Karpas-422 (cell line): ENCODE results near the gene ZNF514. TPM values are rescaled to one million over a fixed set of nuclear protein-coding genes. Genes with fewer than 3 reads are reported as not detected.
A peak's percentile ranks its signal among the peaks of the same experiment; 100 is the strongest.

ENCODE experiments used
- DNase-seq: peaks from one replicate; pipeline ENCODE4 v3.0.0-alpha.2; 2015
- H2AFZ ChIP-seq: fragments of 200-600 bp; sonication (generic); 2 replicates; pipeline ENCODE4 v1.6.1; 2014; ENCODE audit warnings: antibody characterized with exemption, low read length, mixed read lengths
- H3K27ac ChIP-seq: fragments of 200-600 bp; sonication (generic); 2 replicates; pipeline ENCODE4 v1.5.1; 2014; ENCODE audit warnings: mild to moderate bottlenecking, low read length, moderate library complexity
- H3K27me3 ChIP-seq: fragments of 200-600 bp; sonication (generic); 2 replicates; pipeline ENCODE4 v1.6.1; 2014; ENCODE audit warnings: low read length, mixed read lengths
- H3K36me3 ChIP-seq: fragments of 200-600 bp; sonication (generic); 2 replicates; pipeline ENCODE4 v1.6.1; 2014; ENCODE audit warnings: low read length, mixed read lengths; ENCODE audit not compliant: insufficient read depth
- H3K4me1 ChIP-seq: fragments of 200-600 bp; sonication (generic); 2 replicates; pipeline ENCODE4 v1.6.1; 2014; ENCODE audit warnings: mild to moderate bottlenecking, low read length, mixed read lengths
- H3K4me2 ChIP-seq: fragments of 200-600 bp; sonication (generic); 2 replicates; pipeline ENCODE4 v1.6.1; 2014; ENCODE audit warnings: low read length, low read depth, mild to moderate bottlenecking; ENCODE audit not compliant: poor library complexity, severe bottlenecking
- H3K4me3 ChIP-seq: fragments of 200-600 bp; sonication (generic); 2 replicates; pipeline ENCODE4 v1.5.1; 2014; ENCODE audit warnings: mild to moderate bottlenecking, antibody characterized with exemption, low read length, mixed read lengths
- H3K79me2 ChIP-seq: fragments of 200-600 bp; sonication (generic); 2 replicates; pipeline ENCODE4 v1.6.1; 2014; ENCODE audit warnings: mild to moderate bottlenecking, low read length, mixed read lengths
- H3K9ac ChIP-seq: fragments of 200-600 bp; sonication (generic); 2 replicates; pipeline ENCODE4 v1.6.0; 2014; ENCODE audit warnings: low read length
- H3K9me2 ChIP-seq: fragments of 200-600 bp; sonication (generic), shearing (Covaris generic); replicated peaks from 2 replicates; pipeline ENCODE4 v1.6.0; 2014; ENCODE audit warnings: mild to moderate bottlenecking, low read length, moderate library complexity; ENCODE audit not compliant: insufficient read depth
- H3K9me3 ChIP-seq: fragments of 300-700, 200-600 bp; sonication (generic); 2 replicates; pipeline ENCODE4 v1.6.1; 2014; ENCODE audit warnings: low read length, mixed read lengths
- H4K20me1 ChIP-seq: fragments of 200-600 bp; sonication (generic); 2 replicates; pipeline ENCODE4 v1.6.1; 2014; ENCODE audit warnings: mild to moderate bottlenecking, antibody characterized with exemption, low read length, low read depth; ENCODE audit not compliant: insufficient read depth
- total RNA-seq: library from RNA; depleted of rRNA; stranded (reverse); fragments of >200 nt; shearing (Covaris generic); gene quantifications from 2 replicates; pipeline ENCODE4 v1.2.3, GENCODE V29; 2014; ENCODE audit warnings: low replicate concordance

ZNF514 gene
- total RNA-seq, 1 experiment from 2014 or later = 9.5 TPM

- Histone ChIP-seq H3K9me2 (no peaks in the 10 kb centered on the region), H3K9ac (peak overlapping the region; percentile 73), H3K4me1 (peaks cover 14% of the 10 kb centered on the region), H3K4me3 (peak overlapping the region; percentile 75), H3K9me3 (0 out of 2 replicates have a peak, but pooled peaks cover 3% of the 10 kb centered on the region), H3K27ac (no peak overlapping the region), H2AFZ (no peak overlapping the region), H4K20me1 (no peaks in the 10 kb centered on the region), H3K27me3 (no peaks in the 10 kb centered on the region), H3K79me2 (peaks cover 5% of the 10 kb centered on the region; the same call in 1 of the 2 replicates), H3K36me3 (peaks cover 11% of the 10 kb centered on the region; the same call in 1 of the 2 replicates), H3K4me2 (peak overlapping the region; percentile 89)
- peak; percentile 49 for DNase-seq
Measured at GRCh38 chr2:95158891-95159619, 593 bp downstream of the ZNF514 start.

DNA sequence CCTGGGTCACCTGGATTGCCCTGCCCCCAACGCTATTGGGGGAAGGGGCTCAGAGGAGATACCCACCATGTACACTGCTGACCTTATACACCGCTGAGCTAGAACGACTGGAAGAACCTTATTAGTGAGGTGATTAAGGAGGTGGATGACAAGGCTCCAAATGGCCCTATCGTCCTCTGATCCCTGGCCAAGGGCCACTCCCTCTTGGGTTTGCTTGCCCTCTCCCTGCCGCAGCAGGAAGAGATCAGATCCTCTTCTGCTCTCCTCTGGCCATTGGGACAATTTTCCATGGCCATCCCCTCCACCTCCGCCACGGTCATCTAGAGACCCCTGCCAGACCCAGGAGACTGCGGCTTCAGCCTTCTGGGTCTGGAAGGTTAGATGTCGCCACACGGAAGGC lies 1.2 kb downstream of the ZNF514 start:
- peaks cover 15% of the 10 kb centered on the region for H3K36me3 ChIP-seq
- H4K20me1 ChIP-seq = no peaks in the 10 kb centered on the region
- peak overlapping the region; percentile 75; the same call in 1 of the 2 replicates for H3K4me3 ChIP-seq
- peak overlapping the region; percentile 73 for H3K9ac ChIP-seq
- peaks cover 11% of the 10 kb centered on the region for H3K4me1 ChIP-seq
- H3K4me2 ChIP-seq = peak overlapping the region; percentile 89
- no peaks in the 10 kb centered on the region for H3K27me3 ChIP-seq
- H3K9me2 ChIP-seq = no peaks in the 10 kb centered on the region
- H2AFZ ChIP-seq = no peak overlapping the region
- DNase-seq = no peak
- H3K79me2 ChIP-seq = no peaks in the 10 kb centered on the region
- no peak overlapping the region for H3K27ac ChIP-seq
- 0 out of 2 replicates have a peak, but pooled peaks cover 5% of the 10 kb centered on the region for H3K9me3 ChIP-seq

DNA sequence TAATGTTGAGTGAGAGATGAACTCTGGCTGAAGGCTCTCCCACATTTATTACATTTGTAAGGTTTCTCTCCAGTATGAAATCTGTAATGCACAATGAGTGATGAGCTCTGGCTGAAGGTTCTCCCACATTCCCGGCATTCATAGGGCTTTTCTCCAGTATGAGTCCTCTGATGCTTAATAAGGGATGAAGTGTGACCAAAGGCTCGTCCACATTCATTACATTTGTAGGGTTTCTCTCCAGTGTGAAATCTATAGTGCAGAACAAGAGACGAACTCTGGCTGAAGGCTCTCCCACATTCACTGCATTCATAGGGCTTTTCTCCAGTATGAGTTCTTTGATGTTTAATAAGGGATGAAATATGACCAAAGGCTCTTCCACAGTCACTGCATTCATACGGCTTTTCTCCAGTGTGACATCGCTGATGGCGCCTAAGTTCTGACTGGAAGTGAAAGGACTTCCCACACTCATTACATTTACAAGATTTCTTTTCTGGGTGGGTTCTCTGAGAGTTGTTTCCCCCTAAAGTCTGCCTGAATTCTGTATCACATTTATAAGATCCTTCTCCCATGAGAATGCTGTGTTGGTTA lies 10.2 kb downstream of the ZNF514 start:
- Histone ChIP-seq H3K36me3 (peaks cover 42% of the 10 kb centered on the region), H3K4me1 (no peaks in the 10 kb centered on the region), H3K9me3 (peaks cover 62% of the 10 kb centered on the region), H3K9ac (no peak overlapping the region), H3K4me2 (no peak overlapping the region), H3K4me3 (no peak overlapping the region), H2AFZ (no peak overlapping the region), H3K79me2 (no peaks in the 10 kb centered on the region), H4K20me1 (no peaks in the 10 kb centered on the region), H3K9me2 (no peaks in the 10 kb centered on the region), H3K27ac (no peak overlapping the region), H3K27me3 (no peaks in the 10 kb centered on the region)
- DNase-seq = no peak

DNA sequence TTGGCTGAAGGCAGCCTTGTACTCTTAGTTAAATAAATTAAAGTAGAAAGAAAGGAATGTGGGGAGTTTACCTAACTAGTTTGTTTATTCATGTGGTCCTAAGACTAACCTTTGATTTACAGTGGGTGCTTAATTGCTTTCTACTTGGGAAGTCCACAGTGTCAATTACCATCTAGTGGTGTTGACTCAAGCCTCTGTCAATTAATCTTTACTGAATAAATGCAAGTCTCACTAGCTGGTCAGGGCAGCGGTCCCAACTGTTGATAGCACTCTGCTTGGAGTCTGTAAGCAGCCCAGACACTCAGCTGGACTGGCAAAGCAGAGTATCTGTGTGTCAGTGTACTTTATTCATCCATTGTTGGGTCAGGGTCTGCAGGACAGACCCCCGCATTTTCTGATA lies 15.8 kb downstream of the ZNF514 start:
- Histone ChIP-seq H3K4me2 (no peak overlapping the region), H2AFZ (no peak overlapping the region), H3K4me1 (no peaks in the 10 kb centered on the region), H3K36me3 (no peaks in the 10 kb centered on the region), H3K9me2 (no peaks in the 10 kb centered on the region), H3K9me3 (peaks cover 57% of the 10 kb centered on the region), H3K27ac (no peak overlapping the region), H3K27me3 (no peaks in the 10 kb centered on the region), H4K20me1 (no peaks in the 10 kb centered on the region), H3K9ac (no peak overlapping the region), H3K4me3 (no peak overlapping the region), H3K79me2 (no peaks in the 10 kb centered on the region)
- no peak for DNase-seq

DNA sequence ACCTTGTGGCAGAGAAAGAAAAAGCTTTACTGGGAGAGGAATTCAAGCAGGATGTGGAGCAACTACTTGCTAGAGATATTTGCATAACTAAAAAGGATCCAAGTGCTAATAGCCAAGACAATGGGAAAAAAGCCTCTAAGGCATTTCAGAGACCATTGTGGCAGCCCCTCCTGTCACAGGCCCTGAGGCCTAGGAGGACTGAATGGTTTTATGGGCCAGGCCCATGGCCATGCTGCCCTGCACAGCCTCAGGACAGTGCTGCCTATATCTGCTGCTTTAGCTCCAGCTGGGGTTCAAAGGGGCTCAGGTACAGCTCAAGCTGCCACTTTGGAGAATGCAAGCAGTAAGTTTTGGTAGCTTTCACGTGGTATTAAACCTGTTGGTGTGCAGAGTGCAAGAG lies 20.9 kb downstream of the ZNF514 start:
- Histone ChIP-seq H2AFZ (no peak overlapping the region), H3K9me3 (peaks cover 16% of the 10 kb centered on the region), H3K36me3 (no peaks in the 10 kb centered on the region), H3K4me1 (no peaks in the 10 kb centered on the region), H3K4me3 (no peak overlapping the region), H3K9ac (no peak overlapping the region), H3K27ac (no peak overlapping the region), H3K79me2 (no peaks in the 10 kb centered on the region), H4K20me1 (no peaks in the 10 kb centered on the region), H3K4me2 (no peak overlapping the region), H3K27me3 (no peaks in the 10 kb centered on the region), H3K9me2 (no peaks in the 10 kb centered on the region)
- DNase-seq = no peak

GRCh38 chr2:95122197-95122551 lies 37.5 kb downstream of the ZNF514 start:
- peaks cover 46% of the 10 kb centered on the region for H3K79me2 ChIP-seq
- peak overlapping the region; percentile 83 for H3K4me2 ChIP-seq
- peak; percentile 52 for DNase-seq
- H3K27ac ChIP-seq = no peak overlapping the region
- peak overlapping the region; percentile 81 for H2AFZ ChIP-seq
- no peaks in the 10 kb centered on the region for H3K27me3 ChIP-seq
- no peaks in the 10 kb centered on the region for H3K9me3 ChIP-seq
- no peaks in the 10 kb centered on the region; the same call in 1 of the 2 replicates for H4K20me1 ChIP-seq
- H3K9ac ChIP-seq = peak overlapping the region; percentile 88
- H3K36me3 ChIP-seq = peaks cover 5% of the 10 kb centered on the region
- peaks cover 20% of the 10 kb centered on the region for H3K4me1 ChIP-seq
- H3K4me3 ChIP-seq = peak overlapping the region; percentile 88
- H3K9me2 ChIP-seq = no peaks in the 10 kb centered on the region

- Histone ChIP-seq H4K20me1 (no peaks in the 10 kb centered on the region; the same call in 1 of the 2 replicates), H3K79me2 (peaks cover 49% of the 10 kb centered on the region), H3K9me2 (no peaks in the 10 kb centered on the region), H3K4me2 (peak within 1 kb of the TSS; percentile 83), H3K9me3 (no peaks in the 10 kb centered on the region), H3K36me3 (peaks cover 7% of the 10 kb centered on the region), H3K9ac (peak within 1 kb of the TSS; percentile 88), H2AFZ (peak within 1 kb of the TSS; percentile 81), H3K27ac (peak within 1 kb of the TSS; percentile 53; the same call in 1 of the 2 replicates), H3K27me3 (no peaks in the 10 kb centered on the region), H3K4me3 (peak within 1 kb of the TSS; percentile 88), H3K4me1 (peaks cover 20% of the 10 kb centered on the region)
- peak; percentile 94 for DNase-seq
Measured at GRCh38 chr2:95121407-95122196, 38.0 kb downstream of the ZNF514 start, which contains the start of gene MRPS5. TSS of gene MRPS5 (minus strand) at chr2:95121808. CDS start at chr2:95121791, 17 bp downstream.

DNA sequence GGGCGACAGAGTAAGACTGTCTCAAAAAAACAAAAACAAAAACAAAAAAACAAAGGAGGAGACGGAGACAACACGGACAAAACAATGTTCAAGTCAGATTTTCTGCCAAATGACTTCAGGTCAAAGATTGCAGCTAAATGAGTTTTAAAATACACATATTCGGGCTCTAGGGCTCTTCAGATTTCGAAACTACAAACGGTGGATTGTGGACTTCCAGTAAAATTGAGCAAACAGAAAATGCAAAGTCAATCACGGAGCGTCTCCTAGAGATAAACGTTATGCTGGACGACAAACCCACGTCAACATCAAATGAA lies 38.6 kb downstream of the ZNF514 start:
- H3K4me1 ChIP-seq = peaks cover 20% of the 10 kb centered on the region
- H3K9me2 ChIP-seq = no peaks in the 10 kb centered on the region
- peak overlapping the region; percentile 88 for H3K9ac ChIP-seq
- H2AFZ ChIP-seq = peak overlapping the region; percentile 81
- H3K79me2 ChIP-seq = peaks cover 53% of the 10 kb centered on the region
- H3K36me3 ChIP-seq = peaks cover 11% of the 10 kb centered on the region
- H3K4me2 ChIP-seq = peak overlapping the region; percentile 83
- H3K4me3 ChIP-seq = peak overlapping the region; percentile 88
- no peak for DNase-seq
- no peaks in the 10 kb centered on the region; the same call in 1 of the 2 replicates for H4K20me1 ChIP-seq
- H3K27me3 ChIP-seq = no peaks in the 10 kb centered on the region
- peak overlapping the region; percentile 12; the same call in 1 of the 2 replicates for H3K27ac ChIP-seq
- no peaks in the 10 kb centered on the region for H3K9me3 ChIP-seq
